DND-41 (cell line): ENCODE results near the gene GPR82.

Source experiments
- ATAC-seq: fragments of 200-7000 bp; cut with Tn5 transposase; 3 replicates; pipeline ENCODE4 v1.9.1; 2021; ENCODE audit warnings: low read depth; ENCODE audit not compliant: insufficient read depth
- DNase-seq: peaks from one replicate; pipeline ENCODE4 v3.0.0-alpha.2; 2020
- H2AFZ ChIP-seq: 2 replicates; pipeline ENCODE4 v1.6.0; 2012; ENCODE audit warnings: low read depth, low read length
- H3K27ac ChIP-seq: 2 replicates; pipeline ENCODE4 v1.5.1; 2012; ENCODE audit warnings: low read length, inconsistent platforms
- H3K27me3 ChIP-seq: fragments of 200-600 bp; sonication (generic); 2 replicates; pipeline ENCODE4 v1.6.0; 2012; ENCODE audit warnings: low read length, mild to moderate bottlenecking, inconsistent platforms; ENCODE audit not compliant: insufficient read depth, poor library complexity
- H3K36me3 ChIP-seq: 2 replicates; pipeline ENCODE4 v1.5.1; 2012; ENCODE audit warnings: low read length, inconsistent platforms; ENCODE audit not compliant: insufficient read depth
- H3K4me1 ChIP-seq: 2 replicates; pipeline ENCODE4 v1.5.1; 2012; ENCODE audit warnings: mild to moderate bottlenecking, low read length; ENCODE audit not compliant: insufficient read depth
- H3K4me2 ChIP-seq: 2 replicates; pipeline ENCODE4 v1.6.0; 2012; ENCODE audit warnings: mild to moderate bottlenecking, moderate library complexity, low read length, inconsistent platforms; ENCODE audit not compliant: insufficient read depth
- H3K4me3 ChIP-seq, 2 experiments: fragments of 200-600 bp in 1 of 2; shearing (Covaris generic) in 1 of 2; 2 replicates each; pipeline ENCODE4 v1.5.1; 2012 to 2016; ENCODE audit warnings: inconsistent platforms in 2 of 2, low read length in 2 of 2, mild to moderate bottlenecking in 2 of 2, low read depth in 1 of 2, moderate library complexity in 1 of 2
- H3K79me2 ChIP-seq: 2 replicates; pipeline ENCODE4 v1.6.0; 2012; ENCODE audit warnings: low read length, inconsistent platforms; ENCODE audit not compliant: insufficient read depth
- H3K9ac ChIP-seq: 2 replicates; pipeline ENCODE4 v1.6.0; 2012; ENCODE audit warnings: low read depth, mild to moderate bottlenecking, inconsistent platforms, low read length, moderate library complexity
- H3K9me3 ChIP-seq: 2 replicates; pipeline ENCODE4 v1.5.1; 2012; ENCODE audit warnings: low read length, moderate library complexity, mild to moderate bottlenecking, inconsistent platforms; ENCODE audit not compliant: insufficient read depth, severe bottlenecking
- H4K20me1 ChIP-seq: 2 replicates; pipeline ENCODE4 v1.6.0; 2012; ENCODE audit warnings: low read length; ENCODE audit not compliant: insufficient read depth
- EZH2 ChIP-seq: IDR thresholded peaks from 3 replicates; pipeline ENCODE4 v1.6.1; 2012; ENCODE audit warnings: borderline replicate concordance, low read depth, mild to moderate bottlenecking, moderate library complexity, low read length, inconsistent platforms; ENCODE audit not compliant: severe bottlenecking
- TF ChIP-seq, protein P1 (sequence below): IDR thresholded peaks from 2 replicates; pipeline ENCODE4 v1.5.1; 2012; ENCODE audit warnings: borderline replicate concordance, low read length, moderate library complexity, mild to moderate bottlenecking; ENCODE audit not compliant: poor library complexity, severe bottlenecking; ENCODE audit errors: extremely low read depth

Gene GPR82

DNA sequence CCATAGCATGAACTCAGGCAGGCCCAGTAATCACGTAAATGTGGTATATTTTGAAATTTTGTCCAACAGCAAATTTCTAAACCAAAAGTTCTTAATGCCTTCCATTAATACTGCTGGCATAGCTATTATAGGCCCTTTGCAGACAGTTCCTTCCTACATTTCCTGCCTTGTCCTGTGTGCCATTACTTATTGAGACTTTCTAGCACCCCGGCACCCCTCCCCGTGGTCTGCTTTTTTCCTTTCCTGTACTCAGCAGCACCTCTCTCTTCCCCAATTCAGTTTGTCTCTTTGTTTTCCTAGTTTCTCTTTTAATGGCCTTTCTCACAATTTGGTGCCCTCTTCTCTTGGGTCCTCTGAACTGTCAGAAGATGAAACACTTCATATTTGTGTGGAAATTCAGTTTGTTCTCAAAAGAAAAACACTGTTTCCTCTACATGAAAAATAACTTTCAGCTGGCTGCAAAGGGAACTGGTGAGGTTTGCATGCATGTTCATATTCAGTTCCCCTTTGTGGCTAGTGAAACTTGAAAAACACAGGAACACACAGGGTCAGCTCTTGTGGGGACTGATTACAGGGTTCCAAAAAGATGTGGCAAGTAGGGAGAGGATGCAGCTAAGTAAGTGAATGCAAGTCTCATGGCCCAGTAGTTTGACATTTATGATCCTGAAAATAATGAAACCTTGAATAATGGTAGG lies 18.2 kb upstream of the GPR82 start:
- H3K36me3 ChIP-seq = peaks cover 3% of the 10 kb centered on the region; the same call in 1 of the 2 replicates
- no peaks in the 10 kb centered on the region for H3K9me3 ChIP-seq
- TF ChIP-seq EZH2 = no peak
- ATAC-seq (peak; percentile 62), DNase-seq (peak; percentile 23)
- H4K20me1 ChIP-seq = no peaks in the 10 kb centered on the region
- H3K4me1 ChIP-seq = peaks cover 21% of the 10 kb centered on the region
- H3K27me3 ChIP-seq = no peaks in the 10 kb centered on the region
- peak overlapping the region; percentile 67 for H3K27ac ChIP-seq
- no peak overlapping the region for H3K4me2 ChIP-seq
- H3K79me2 ChIP-seq = no peaks in the 10 kb centered on the region
- H3K4me3 ChIP-seq = no peak overlapping the region
- no peak overlapping the region for H2AFZ ChIP-seq
- no peak overlapping the region for H3K9ac ChIP-seq

DNA sequence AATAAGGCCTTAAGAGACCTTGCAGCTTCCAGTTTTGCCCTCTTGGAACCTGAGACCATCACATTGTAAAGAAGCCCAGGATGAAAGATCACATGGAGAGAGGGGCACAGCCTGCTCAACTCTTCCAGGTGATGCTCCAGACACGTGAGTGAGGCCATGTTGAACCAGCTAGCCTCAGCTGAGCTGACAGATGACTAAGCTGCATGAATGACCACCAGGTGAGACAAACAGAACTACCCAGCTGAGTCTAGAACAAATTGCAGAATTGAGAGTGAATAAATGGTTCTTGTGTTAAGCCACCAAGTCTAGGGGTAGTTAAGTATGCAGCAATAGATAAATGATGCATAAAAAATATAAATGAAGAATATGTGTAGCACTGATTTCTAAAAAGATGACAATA lies 16.8 kb upstream of the GPR82 start:
- Histone ChIP-seq H4K20me1 (no peaks in the 10 kb centered on the region), H3K9ac (no peak overlapping the region), H3K9me3 (no peaks in the 10 kb centered on the region), H3K79me2 (no peaks in the 10 kb centered on the region), H3K27ac (no peak overlapping the region), H3K4me3 (no peak overlapping the region), H2AFZ (no peak overlapping the region), H3K4me2 (no peak overlapping the region), H3K36me3 (peaks cover 3% of the 10 kb centered on the region; the same call in 1 of the 2 replicates), H3K27me3 (no peaks in the 10 kb centered on the region), H3K4me1 (peaks cover 21% of the 10 kb centered on the region)
- TF ChIP-seq, protein P1, sequence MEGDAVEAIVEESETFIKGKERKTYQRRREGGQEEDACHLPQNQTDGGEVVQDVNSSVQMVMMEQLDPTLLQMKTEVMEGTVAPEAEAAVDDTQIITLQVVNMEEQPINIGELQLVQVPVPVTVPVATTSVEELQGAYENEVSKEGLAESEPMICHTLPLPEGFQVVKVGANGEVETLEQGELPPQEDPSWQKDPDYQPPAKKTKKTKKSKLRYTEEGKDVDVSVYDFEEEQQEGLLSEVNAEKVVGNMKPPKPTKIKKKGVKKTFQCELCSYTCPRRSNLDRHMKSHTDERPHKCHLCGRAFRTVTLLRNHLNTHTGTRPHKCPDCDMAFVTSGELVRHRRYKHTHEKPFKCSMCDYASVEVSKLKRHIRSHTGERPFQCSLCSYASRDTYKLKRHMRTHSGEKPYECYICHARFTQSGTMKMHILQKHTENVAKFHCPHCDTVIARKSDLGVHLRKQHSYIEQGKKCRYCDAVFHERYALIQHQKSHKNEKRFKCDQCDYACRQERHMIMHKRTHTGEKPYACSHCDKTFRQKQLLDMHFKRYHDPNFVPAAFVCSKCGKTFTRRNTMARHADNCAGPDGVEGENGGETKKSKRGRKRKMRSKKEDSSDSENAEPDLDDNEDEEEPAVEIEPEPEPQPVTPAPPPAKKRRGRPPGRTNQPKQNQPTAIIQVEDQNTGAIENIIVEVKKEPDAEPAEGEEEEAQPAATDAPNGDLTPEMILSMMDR = no peak
- no peak for TF ChIP-seq EZH2
- ATAC-seq = no peak
- no peak for DNase-seq

DNA sequence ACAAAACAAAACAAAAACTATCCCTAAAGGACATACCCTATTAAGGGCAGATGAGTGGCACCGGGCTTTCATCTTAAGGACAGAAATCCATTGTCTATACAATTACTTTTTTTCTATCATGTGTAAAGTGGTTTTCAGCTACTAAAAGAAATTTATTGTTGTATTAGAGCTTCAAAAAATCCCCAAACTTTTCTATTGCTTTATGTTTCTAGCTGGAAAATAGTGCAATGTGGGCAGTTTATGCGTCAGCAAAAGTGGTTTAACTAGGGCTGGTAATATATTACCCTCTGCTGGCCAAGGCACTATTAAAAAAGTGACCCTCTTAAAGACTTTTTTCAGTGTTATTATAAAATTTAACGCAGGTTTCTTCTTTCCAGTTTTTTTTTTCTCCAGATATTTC lies 15.5 kb upstream of the GPR82 start:
- Histone ChIP-seq H2AFZ (no peak overlapping the region), H3K9me3 (no peaks in the 10 kb centered on the region), H3K9ac (no peak overlapping the region), H3K27ac (no peak overlapping the region), H3K36me3 (peaks cover 3% of the 10 kb centered on the region; the same call in 1 of the 2 replicates), H3K4me3 (no peak overlapping the region), H3K79me2 (no peaks in the 10 kb centered on the region), H4K20me1 (no peaks in the 10 kb centered on the region), H3K4me2 (no peak overlapping the region), H3K4me1 (peaks cover 21% of the 10 kb centered on the region), H3K27me3 (no peaks in the 10 kb centered on the region)
- TF ChIP-seq EZH2 = no peak
- TF ChIP-seq, protein P1 = no peak
- ATAC-seq (no peak), DNase-seq (no peak)

DNA sequence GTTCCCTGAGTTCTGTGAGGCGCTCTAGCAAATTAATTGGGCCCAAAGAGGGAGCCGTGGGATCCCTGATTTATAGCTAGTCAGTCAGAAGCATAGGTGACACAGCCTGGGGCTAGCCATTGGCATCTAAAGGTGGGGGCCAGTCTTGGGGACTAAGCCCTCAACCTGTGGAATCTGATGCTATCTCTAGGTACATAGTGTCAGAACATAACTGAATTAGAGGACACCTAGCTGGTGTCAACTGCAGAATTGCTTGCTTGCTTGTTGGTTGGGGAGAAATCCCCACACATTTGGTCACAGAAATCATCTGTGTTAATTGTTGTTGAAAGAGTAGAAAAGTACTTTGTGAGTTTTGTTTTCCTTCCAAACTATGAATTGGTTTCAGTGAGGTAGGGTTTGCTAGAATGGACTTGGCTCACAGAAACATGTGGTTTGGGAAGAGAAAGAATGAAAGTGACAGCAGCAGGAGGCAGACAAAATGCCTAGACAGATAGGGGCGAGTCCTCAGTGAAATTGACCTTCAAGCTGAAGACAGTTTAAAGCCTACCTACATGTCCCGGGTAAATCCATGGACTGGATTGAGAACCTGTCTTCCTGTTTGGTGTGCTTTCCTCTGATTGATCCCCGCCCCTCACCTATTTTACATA lies 12.8 kb upstream of the GPR82 start:
- H3K27ac ChIP-seq = no peak overlapping the region
- H3K4me3 ChIP-seq = no peak overlapping the region
- H3K4me1 ChIP-seq = peaks cover 12% of the 10 kb centered on the region
- H3K9ac ChIP-seq = no peak overlapping the region
- H3K9me3 ChIP-seq = no peaks in the 10 kb centered on the region
- no peaks in the 10 kb centered on the region for H4K20me1 ChIP-seq
- H3K79me2 ChIP-seq = no peaks in the 10 kb centered on the region
- no peak overlapping the region for H3K4me2 ChIP-seq
- DNase-seq = no peak
- TF ChIP-seq, protein P1 = no peak
- no peak for TF ChIP-seq EZH2
- ATAC-seq = no peak
- H3K36me3 ChIP-seq = peaks cover 3% of the 10 kb centered on the region; the same call in 1 of the 2 replicates
- no peak overlapping the region for H2AFZ ChIP-seq
- no peaks in the 10 kb centered on the region for H3K27me3 ChIP-seq
